DLD1 (cell line): Measurements from ENCODE around the gene ADGB.

Experiments
- in situ Hi-C: cut with HindIII; loops from 2 replicates; pipeline ENCODE4 v1.10.0; 2017; ENCODE audit warnings: low sequenced_read_pairs

ADGB gene

GRCh38 chr6:146628350-146628749 is 29.6 kb downstream of the ADGB start:
- in situ Hi-C loops: no loop called here

- in situ Hi-C loops: no loop called here
These were observed 35.2 kb downstream of the ADGB start for GRCh38 chr6:146634022-146634421.

GRCh38 chr6:146635165-146635564 is 36.4 kb downstream of the ADGB start:
- in situ Hi-C loops: no loop called here

- in situ Hi-C loops: no loop called here
These were observed 37.7 kb downstream of the ADGB start for GRCh38 chr6:146636481-146636880.

- in situ Hi-C loops: no loop called here
These were observed 44.1 kb downstream of the ADGB start for GRCh38 chr6:146642921-146643320.

GRCh38 chr6:146650799-146651481 is 52.2 kb downstream of the ADGB start:
- in situ Hi-C loops: no loop called here

- in situ Hi-C loops: no loop called here
These were observed 52.7 kb downstream of the ADGB start for GRCh38 chr6:146651482-146651863.

GRCh38 chr6:146657432-146657831 is 58.7 kb downstream of the ADGB start:
- in situ Hi-C loops: no loop called here

- in situ Hi-C loops: no loop called here
These were observed 66.1 kb downstream of the ADGB start for GRCh38 chr6:146664871-146665360.

- in situ Hi-C loops: no loop called here
These were observed 68.1 kb downstream of the ADGB start for GRCh38 chr6:146666909-146667308.

GRCh38 chr6:146670161-146670560 is 71.4 kb downstream of the ADGB start:
- in situ Hi-C loops: no loop called here

GRCh38 chr6:146673069-146673468 is 74.3 kb downstream of the ADGB start:
- in situ Hi-C loops: no loop called here

- in situ Hi-C loops: no loop called here
These were observed 80.6 kb downstream of the ADGB start for GRCh38 chr6:146679386-146679785.

- in situ Hi-C loops: no loop called here
These were observed 84.1 kb downstream of the ADGB start for GRCh38 chr6:146682919-146683318.

- in situ Hi-C loops: no loop called here
These were observed 91.0 kb downstream of the ADGB start for GRCh38 chr6:146689806-146690205.

GRCh38 chr6:146693342-146693741 is 94.6 kb downstream of the ADGB start:
- in situ Hi-C loops: no loop called here

- in situ Hi-C loops: no loop called here
These were observed 99.1 kb downstream of the ADGB start for GRCh38 chr6:146697921-146698320.

GRCh38 chr6:146700078-146700686 is 101.4 kb downstream of the ADGB start:
- in situ Hi-C loops: no loop called here

- in situ Hi-C loops: no loop called here
These were observed 102.9 kb downstream of the ADGB start for GRCh38 chr6:146701632-146702031.

- in situ Hi-C loops: no loop called here
These were observed 110.4 kb downstream of the ADGB start for GRCh38 chr6:146709036-146709622.

GRCh38 chr6:146719387-146719786 is 120.6 kb downstream of the ADGB start:
- in situ Hi-C loops: no loop called here

GRCh38 chr6:146739696-146740095 is 140.9 kb downstream of the ADGB start:
- in situ Hi-C loops: no loop called here
